ENCODE measurements around the gene CSRP2.

GRCh38 chr12:76836633-76837032, 42.2 kb downstream of the CSRP2 start:
- TF ChIP-seq CTCF (conservative IDR thresholded peaks at IDR 0.05; ENCODE audit: low read length) (no peak), EZH2phosphoT487 (IDR thresholded peaks at IDR 0.05; ENCODE audit: borderline replicate concordance, low read depth, low read length) (no peak)

All from OCI-LY7 (cell line).